ENCODE measurements around the gene DSG3.

The DSG3 gene

DNA sequence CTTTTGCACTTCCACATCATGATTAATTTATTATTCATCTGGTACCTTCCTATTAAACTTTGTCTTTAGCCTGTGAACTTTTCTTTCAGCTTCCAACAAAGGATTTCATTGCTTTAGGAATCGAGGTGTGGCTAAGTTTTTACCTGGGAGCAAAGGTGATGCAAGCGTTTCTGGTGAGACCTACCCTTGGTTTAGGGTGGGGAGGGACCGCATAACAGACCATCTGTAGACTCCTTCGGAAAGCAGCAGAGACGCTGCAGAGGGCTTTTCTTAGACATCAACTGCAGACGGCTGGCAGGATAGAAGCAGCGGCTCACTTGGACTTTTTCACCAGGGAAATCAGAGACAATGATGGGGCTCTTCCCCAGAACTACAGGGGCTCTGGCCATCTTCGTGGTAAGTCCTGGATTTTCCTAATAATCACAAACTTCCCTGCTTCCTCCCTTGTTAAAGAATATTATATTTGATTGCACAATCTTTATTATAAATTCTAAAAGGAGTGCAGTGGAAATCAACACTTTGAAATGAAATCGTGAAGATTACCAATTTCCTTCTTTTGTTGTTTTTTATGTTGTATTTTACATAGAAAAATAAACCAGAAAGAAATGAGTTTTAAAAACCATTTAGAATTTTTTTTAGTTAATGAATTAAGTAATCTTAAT, at the start of gene DSG3:
Gene DSG3, plus strand, starts transcription at position 212 of the 662 bp plus-strand sequence. Its CDS starts 137 bp downstream, at position 349.
- no peak for DNase-seq

GRCh38 chr18:31398191-31398590, 49.4 kb upstream of the DSG3 start:
- DNase-seq, result no peak

GRCh38 chr18:31399306-31400032, 48.1 kb upstream of the DSG3 start:
- DNase-seq, result no peak

- no peak for DNase-seq
Measured at GRCh38 chr18:31401156-31402025, 46.1 kb upstream of the DSG3 start.

DNA sequence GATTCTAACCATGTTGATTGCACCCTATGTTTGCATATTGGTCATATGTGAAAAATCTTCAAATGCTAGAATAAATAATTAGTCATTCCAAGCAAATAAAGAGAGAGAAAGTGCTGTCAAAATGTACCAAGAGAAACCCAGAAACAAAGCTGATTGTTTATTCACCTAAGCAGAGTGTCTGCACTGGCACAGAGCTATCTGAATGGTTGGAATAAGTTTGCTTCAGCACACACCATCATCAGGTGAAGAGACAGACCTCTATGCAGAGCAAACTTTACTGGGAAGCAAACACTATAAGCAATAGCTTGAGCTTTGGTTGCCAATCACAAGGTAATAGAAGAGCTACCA, 45.5 kb upstream of the DSG3 start:
- DNase-seq, result no peak

GRCh38 chr18:31403409-31403808, 44.1 kb upstream of the DSG3 start:
- DNase-seq, result no peak

GRCh38 chr18:31407649-31408048, 39.9 kb upstream of the DSG3 start:
- DNase-seq, result no peak

- DNase-seq, result no peak
Measured at GRCh38 chr18:31409276-31409675, 38.3 kb upstream of the DSG3 start.

DNA sequence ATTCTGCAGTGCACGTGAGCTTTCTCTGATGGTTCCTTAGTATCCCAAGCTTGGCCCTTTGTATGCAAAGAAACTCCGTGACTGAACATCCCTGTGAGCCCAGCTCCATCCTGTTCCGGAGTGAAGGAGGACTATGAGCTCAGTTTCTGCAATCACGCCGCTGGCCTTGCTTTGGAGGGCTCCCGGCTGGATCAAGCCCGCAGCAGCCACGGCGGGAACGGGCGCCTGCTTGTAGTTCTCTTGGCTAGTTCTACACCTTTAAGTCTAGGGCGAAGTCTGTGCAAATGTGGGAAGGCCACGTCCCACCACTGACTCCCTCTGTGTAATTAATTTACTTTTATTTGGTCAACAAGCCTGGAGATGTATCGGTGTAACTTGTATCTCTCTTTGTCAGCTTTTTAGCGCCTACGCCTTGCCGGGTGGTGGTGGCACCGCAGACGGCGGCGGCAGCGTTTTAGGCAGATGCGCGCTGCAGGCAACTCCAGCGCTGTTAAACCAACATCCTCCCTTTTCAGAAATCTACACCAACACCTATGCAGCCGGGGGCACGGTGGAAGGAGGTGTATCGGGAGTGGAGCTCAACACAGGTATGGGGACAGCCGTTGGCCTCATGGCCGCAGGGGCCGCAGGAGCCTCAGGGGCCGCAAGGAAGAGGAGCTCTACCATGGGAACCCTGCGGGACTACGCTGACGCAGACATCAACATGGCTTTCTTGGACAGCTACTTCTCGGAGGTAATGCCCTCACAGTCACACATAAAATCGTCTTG, 36.6 kb upstream of the DSG3 start:
- DNase-seq, result no peak

GRCh38 chr18:31413137-31413536, 34.4 kb upstream of the DSG3 start:
- no peak for DNase-seq

- DNase-seq, result no peak
Measured at GRCh38 chr18:31417850-31418249, 29.7 kb upstream of the DSG3 start.

DNA sequence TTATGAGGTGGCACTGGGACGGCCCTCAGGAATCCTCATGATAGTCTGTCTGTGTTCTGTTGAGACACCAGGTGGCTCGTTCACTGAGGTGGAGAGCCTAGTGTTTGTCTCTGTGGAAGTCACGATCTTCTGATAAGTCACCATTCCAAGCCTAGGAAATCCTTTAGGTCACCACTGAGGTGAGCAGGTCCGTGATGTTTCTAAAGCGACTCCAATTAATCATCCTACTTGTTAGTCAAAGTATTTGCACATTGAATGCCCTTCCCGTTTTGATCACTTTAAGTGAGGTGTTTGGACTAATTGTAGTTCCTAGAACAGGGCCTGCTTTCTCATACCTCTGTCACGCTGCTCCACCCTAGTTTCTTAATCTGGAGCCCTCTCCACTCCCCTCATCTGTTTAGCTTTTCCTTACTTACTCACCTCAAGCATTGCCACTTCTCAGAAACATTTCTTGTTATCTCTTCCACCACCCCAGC, 28.0 kb upstream of the DSG3 start:
- DNase-seq, result no peak

GRCh38 chr18:31420032-31420431, 27.5 kb upstream of the DSG3 start:
- DNase-seq, result no peak

DNA sequence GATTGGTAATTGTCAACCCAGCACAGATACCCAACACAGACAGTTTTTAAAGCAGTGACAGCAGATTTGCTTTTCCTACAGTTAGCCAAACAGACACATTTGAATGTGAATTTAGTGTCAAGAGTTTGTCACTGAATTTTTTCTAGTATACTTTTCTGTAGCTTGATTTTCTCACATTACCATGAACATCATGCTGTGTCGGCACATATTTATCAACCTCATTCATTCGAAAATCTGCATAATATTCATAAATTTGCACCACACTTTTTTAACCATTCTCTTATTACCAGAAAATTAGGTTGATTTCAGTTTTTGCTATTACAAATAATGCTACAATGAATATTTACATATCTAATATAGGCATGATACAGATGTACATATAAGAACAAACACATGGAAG, 27.0 kb upstream of the DSG3 start:
- DNase-seq, result no peak

DNA sequence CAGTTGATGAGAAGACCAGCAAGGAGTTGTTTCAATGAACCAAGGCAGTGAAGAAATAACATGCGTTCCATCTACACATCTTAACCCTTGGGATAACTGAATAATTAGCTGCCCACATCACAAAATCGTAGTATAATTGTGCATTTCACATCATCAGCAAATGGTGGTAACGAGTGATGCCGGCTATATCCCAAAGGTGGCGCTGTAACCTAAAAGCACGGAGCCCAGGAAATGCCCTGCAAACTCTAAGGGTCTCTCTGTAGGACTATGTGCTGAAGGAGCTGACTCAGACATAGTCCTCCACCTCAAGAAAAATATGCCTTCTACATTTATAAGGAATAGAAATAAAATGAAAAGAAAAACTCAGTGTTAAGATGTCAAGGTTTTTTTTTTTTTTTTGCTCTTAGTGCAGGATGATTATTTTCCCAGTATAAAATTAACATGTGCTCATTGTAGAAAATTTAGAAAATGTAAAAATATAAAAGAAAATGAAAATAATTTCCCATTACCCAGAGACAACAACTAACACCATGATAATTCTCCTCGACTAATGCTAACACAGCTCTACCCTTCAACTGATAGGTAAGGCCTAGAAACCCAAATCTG, 23.1 kb upstream of the DSG3 start:
- peak; percentile 43 for DNase-seq

GRCh38 chr18:31426021-31426420, 21.5 kb upstream of the DSG3 start:
- DNase-seq, result no peak

- DNase-seq, result no peak
Measured at GRCh38 chr18:31426871-31427406, 20.6 kb upstream of the DSG3 start.

- DNase-seq, result no peak
Measured at GRCh38 chr18:31428211-31428610, 19.3 kb upstream of the DSG3 start.

DNA sequence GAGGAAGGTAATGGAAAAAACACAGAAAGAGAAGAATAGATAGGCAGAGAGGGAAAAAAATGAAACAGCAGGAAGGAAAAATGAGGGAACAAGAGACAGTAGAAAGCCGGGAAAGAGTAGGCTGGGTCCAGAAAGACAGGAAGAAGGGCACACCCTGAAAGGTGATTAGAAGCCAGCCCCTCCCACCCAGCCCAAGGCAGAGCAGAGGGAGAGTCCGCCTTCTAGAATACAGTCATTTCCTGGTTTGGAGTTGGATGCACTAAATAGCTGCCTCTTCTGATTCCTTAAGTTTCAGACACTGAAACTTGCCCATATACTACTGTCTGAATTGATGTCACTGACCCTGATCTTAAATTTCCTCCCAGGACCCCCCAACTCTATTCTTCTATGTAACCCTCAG, 17.9 kb upstream of the DSG3 start:
- DNase-seq, result no peak

DNA sequence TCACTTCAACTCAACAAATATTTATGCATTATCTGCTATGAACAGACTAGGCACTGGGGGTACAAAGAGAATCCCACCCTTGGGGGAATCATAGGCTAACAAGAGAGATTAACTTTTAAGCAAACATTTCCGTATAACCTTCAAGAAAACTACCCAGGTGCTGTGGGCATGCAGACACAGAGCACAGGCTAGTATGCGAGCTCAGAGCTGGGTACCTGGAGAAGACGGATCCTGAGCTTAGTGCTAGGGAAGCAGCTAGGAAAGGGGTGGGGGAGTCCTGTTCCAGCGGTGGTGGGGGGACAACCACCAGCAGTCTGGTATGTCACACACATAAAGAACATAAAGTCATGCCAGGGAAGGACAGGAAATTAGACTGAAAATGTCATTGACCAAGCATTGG, 17.5 kb upstream of the DSG3 start:
- no peak for DNase-seq

DNA sequence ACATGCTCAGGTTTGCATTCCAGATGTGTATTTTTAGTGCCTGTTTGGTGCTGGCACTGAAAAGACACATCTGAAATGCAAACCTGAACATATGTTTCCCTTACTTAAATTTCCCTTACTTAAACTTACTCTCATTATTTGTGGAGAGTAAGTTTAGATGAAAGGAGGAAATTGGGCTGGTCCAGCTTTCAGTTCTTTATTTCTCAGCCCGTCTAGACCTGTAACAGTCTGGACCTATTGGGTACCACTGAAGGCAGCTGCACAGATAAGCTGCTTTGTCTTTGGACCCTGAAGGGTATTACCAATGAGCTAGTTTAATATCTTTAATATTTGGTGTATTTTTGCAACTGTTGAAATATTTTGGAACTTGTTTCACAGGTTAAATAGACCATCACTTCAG, 17.0 kb upstream of the DSG3 start:
- no peak for DNase-seq

DNA sequence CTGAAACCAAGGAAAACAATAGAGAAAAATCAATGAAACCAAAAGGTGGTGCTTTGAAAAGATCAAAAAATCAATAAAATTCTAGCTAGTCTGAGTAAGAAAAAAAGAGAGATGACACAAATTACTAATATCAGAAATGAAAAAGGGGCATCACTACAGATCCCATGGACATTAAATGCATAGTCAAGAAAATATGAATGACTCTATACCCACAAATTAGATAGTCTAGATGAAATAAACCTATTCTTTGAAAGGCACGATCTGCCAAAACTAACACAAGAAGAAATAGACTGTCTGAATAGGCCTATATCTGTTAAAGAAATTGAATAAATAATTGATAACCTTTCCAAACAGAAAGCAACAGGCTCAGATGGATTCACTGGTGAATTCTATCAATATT, 15.2 kb upstream of the DSG3 start:
- DNase-seq, result no peak

Measured in fibroblast of skin of right biceps (primary cell).